Nephron (organoid): ENCODE data around the gene HOXA10.

ENCODE experiments used
- H3K27ac Mint-ChIP-seq, 3 experiments: 2 replicates each; pipeline ENCODE4 v1.8.0; 2020; ENCODE audit warnings: mixed read lengths in 3 of 3, mild to moderate bottlenecking in 2 of 3, moderate library complexity in 1 of 3
- H3K27me3 Mint-ChIP-seq: 2 replicates; pipeline ENCODE4 v1.8.0; 2021; ENCODE audit warnings: low read depth, mild to moderate bottlenecking, moderate library complexity, mixed read lengths
- H3K36me3 Mint-ChIP-seq: 2 replicates; pipeline ENCODE4 v1.8.0; 2020; ENCODE audit warnings: low read depth, mixed read lengths
- H3K4me1 Mint-ChIP-seq: 2 replicates; pipeline ENCODE4 v1.8.0; 2020; ENCODE audit warnings: mixed read lengths
- H3K4me3 Mint-ChIP-seq, 3 experiments: 2 replicates each; pipeline ENCODE4 v1.8.0; 2020; ENCODE audit warnings: mild to moderate bottlenecking in 3 of 3, mixed read lengths in 3 of 3, moderate library complexity in 2 of 3
- H3K9me3 Mint-ChIP-seq: 2 replicates; pipeline ENCODE4 v1.8.0; 2020; ENCODE audit warnings: mixed read lengths
- CTCF ChIP-seq, 3 experiments: fragments of 200-600 bp; sonication (generic); IDR thresholded peaks; one replicate each; pipeline ENCODE4 v1.5.0; 2021; ENCODE audit warnings: antibody characterized with exemption in 3 of 3; ENCODE audit not compliant: unreplicated experiment in 3 of 3

The HOXA10 gene

GRCh38 chr7:27211084-27211446 is 36.9 kb upstream of the HOXA10 start:
- no peak for TF ChIP-seq CTCF (IDR thresholded peaks at IDR 0.05; ENCODE audit: unreplicated experiment in 3 of 3)
- Mint-ChIP-seq H3K36me3 (no peaks in the 10 kb centered on the region), H3K27ac (no peak overlapping the region), H3K9me3 (peaks cover 4% of the 10 kb centered on the region), H3K4me3 (no peak overlapping the region), H3K27me3 (peaks cover 100% of the 10 kb centered on the region), H3K4me1 (peaks cover under 1% of the 10 kb centered on the region)

- H3K27ac Mint-ChIP-seq: peak overlapping the region in 1 of 3 experiments; percentile 27
- TF ChIP-seq CTCF (IDR thresholded peaks at IDR 0.05; ENCODE audit: unreplicated experiment in 3 of 3): peak; percentile 84 to 87 (median 84)
These were observed 36.4 kb upstream of the HOXA10 start for GRCh38 chr7:27210441-27211083.

GRCh38 chr7:27209933-27210440 is 35.9 kb upstream of the HOXA10 start:
- Mint-ChIP-seq H3K36me3 (no peaks in the 10 kb centered on the region), H3K4me1 (peaks cover 8% of the 10 kb centered on the region), H3K27me3 (peaks cover 100% of the 10 kb centered on the region), H3K4me3 (peak overlapping the region in 2 of 3 experiments; percentile 56 to 61), H3K9me3 (peaks cover 4% of the 10 kb centered on the region), H3K27ac (no peak overlapping the region)
- no peak for TF ChIP-seq CTCF (IDR thresholded peaks at IDR 0.05; ENCODE audit: unreplicated experiment in 3 of 3)

More at GRCh38 chr7:27210441-27211083, 36.4 kb upstream of the HOXA10 start:
- H3K36me3 Mint-ChIP-seq: no peaks in the 10 kb centered on the region
- H3K4me3 Mint-ChIP-seq: peak overlapping the region in 2 of 3 experiments; percentile 56 to 61
- peaks cover 100% of the 10 kb centered on the region for H3K27me3 Mint-ChIP-seq
- peaks cover 4% of the 10 kb centered on the region for H3K9me3 Mint-ChIP-seq
- peaks cover 5% of the 10 kb centered on the region for H3K4me1 Mint-ChIP-seq

- Mint-ChIP-seq H3K27me3 (peaks cover 100% of the 10 kb centered on the region), H3K27ac (no peak overlapping the region), H3K9me3 (peaks cover 4% of the 10 kb centered on the region), H3K4me3 (no peak overlapping the region), H3K36me3 (no peaks in the 10 kb centered on the region), H3K4me1 (peaks cover 15% of the 10 kb centered on the region)
- no peak for TF ChIP-seq CTCF (IDR thresholded peaks at IDR 0.05; ENCODE audit: unreplicated experiment in 3 of 3)
These were observed 34.9 kb upstream of the HOXA10 start for GRCh38 chr7:27208998-27209397.

- H3K27ac Mint-ChIP-seq: no peak overlapping the region
- no peaks in the 10 kb centered on the region for H3K36me3 Mint-ChIP-seq
- peaks cover 18% of the 10 kb centered on the region for H3K4me1 Mint-ChIP-seq
- no peak for TF ChIP-seq CTCF (IDR thresholded peaks at IDR 0.05; ENCODE audit: unreplicated experiment in 3 of 3)
- peaks cover 100% of the 10 kb centered on the region for H3K27me3 Mint-ChIP-seq
- no peak overlapping the region for H3K4me3 Mint-ChIP-seq
- H3K9me3 Mint-ChIP-seq: peaks cover 4% of the 10 kb centered on the region
These were observed 33.3 kb upstream of the HOXA10 start for GRCh38 chr7:27207348-27207985.
